Stimulated activated CD4-positive, alpha-beta T cell treated with anti-CD3 and anti-CD28 coated beads, Interleukin-2, amount 100 ng/mL, for 24 hours (primary cell): ENCODE data around the gene RBMS3.

Experiments used
- DNase-seq, 2 donors: peaks; one replicate each; pipeline ENCODE4 v3.0.0-alpha.2; 2020

RBMS3 gene

GRCh38 chr3:29852767-29853166 lies 571.9 kb downstream of the RBMS3 start:
- DNase-seq = no peak

GRCh38 chr3:29853841-29854397 lies 573.0 kb downstream of the RBMS3 start:
- no peak for DNase-seq

- DNase-seq = no peak
Measured at GRCh38 chr3:29854821-29855220, 574.0 kb downstream of the RBMS3 start.

- no peak for DNase-seq
Measured at GRCh38 chr3:29859726-29860270, 578.9 kb downstream of the RBMS3 start.

GRCh38 chr3:29864809-29865208 lies 583.9 kb downstream of the RBMS3 start:
- DNase-seq = no peak

GRCh38 chr3:29868543-29869101 lies 587.8 kb downstream of the RBMS3 start:
- DNase-seq = no peak

GRCh38 chr3:29870136-29870535 lies 589.3 kb downstream of the RBMS3 start:
- no peak for DNase-seq

GRCh38 chr3:29871087-29871486 lies 590.2 kb downstream of the RBMS3 start:
- DNase-seq = no peak

GRCh38 chr3:29880809-29881208 lies 599.9 kb downstream of the RBMS3 start:
- no peak for DNase-seq

GRCh38 chr3:29887451-29887850 lies 606.6 kb downstream of the RBMS3 start:
- DNase-seq = no peak

GRCh38 chr3:29889215-29889614 lies 608.3 kb downstream of the RBMS3 start:
- DNase-seq = no peak

- DNase-seq = no peak
Measured at GRCh38 chr3:29890801-29891200, 609.9 kb downstream of the RBMS3 start.

GRCh38 chr3:29892976-29893554 lies 612.2 kb downstream of the RBMS3 start:
- DNase-seq = no peak

- DNase-seq = no peak
Measured at GRCh38 chr3:29896856-29897255, 616.0 kb downstream of the RBMS3 start.

GRCh38 chr3:29898171-29898965 lies 617.5 kb downstream of the RBMS3 start:
- no peak for DNase-seq

GRCh38 chr3:29899021-29899420 lies 618.1 kb downstream of the RBMS3 start:
- no peak for DNase-seq

GRCh38 chr3:29901097-29901496 lies 620.2 kb downstream of the RBMS3 start:
- DNase-seq = no peak

GRCh38 chr3:29903600-29903999 lies 622.7 kb downstream of the RBMS3 start:
- DNase-seq = no peak

GRCh38 chr3:29906906-29907305 lies 626.0 kb downstream of the RBMS3 start:
- DNase-seq = no peak

- DNase-seq = no peak
Measured at GRCh38 chr3:29912600-29913288, 631.9 kb downstream of the RBMS3 start.

GRCh38 chr3:29914861-29915524 lies 634.1 kb downstream of the RBMS3 start:
- DNase-seq = no peak

GRCh38 chr3:29919571-29919970 lies 638.7 kb downstream of the RBMS3 start:
- DNase-seq = no peak
